IMR-90 (cell line): Measurements from ENCODE around the gene FRYL. TPM values are rescaled to one million over a fixed set of nuclear protein-coding genes. Genes with fewer than 3 reads are reported as not detected.

Source experiments
- ATAC-seq: fragments of 200-7000 bp; cut with Tn5 transposase; 2 replicates; pipeline ENCODE4 v1.9.1; 2020; ENCODE audit warnings: low read depth, mild to moderate bottlenecking, moderate library complexity
- BruUV-seq: library from RNA; stranded (reverse); fragments of 400-500 nt; replicated peaks from 2 replicates; lab custom pipeline; 2021; lab: Mats Ljungman, UMichigan
- CTCF ChIA-PET: fragments of 300-600 bp; formaldehyde crosslinking; extraction: SDS; loops from one replicate; lab custom pipeline; 2021; ENCODE audit warnings: antibody characterized with exemption; lab: Yijun Ruan, JAX
- POLR2A ChIA-PET: fragments of 300-600 bp; sonication (Branson Sonifier 250); formaldehyde crosslinking; loops from one replicate; lab custom pipeline; 2022; ENCODE audit warnings: antibody characterized with exemption; ENCODE audit not compliant: unreplicated experiment; lab: Charles Lee
- DNase-seq: peaks from one replicate; pipeline ENCODE4 v3.0.0; 2013
- H2AFZ ChIP-seq: replicated peaks from 2 replicates; pipeline ENCODE3; 2013; ENCODE audit warnings: low read length, mild to moderate bottlenecking; ENCODE audit not compliant: poor library complexity
- H2AK5ac ChIP-seq: 2 replicates; pipeline ENCODE4 v1.6.1; 2013; ENCODE audit warnings: low read depth, low read length, inconsistent platforms
- H2AK9ac ChIP-seq: replicated peaks from 2 replicates; pipeline ENCODE3; 2013; ENCODE audit warnings: mild to moderate bottlenecking, low read depth, low read length, moderate library complexity; ENCODE audit not compliant: poor library complexity
- H2BK120ac ChIP-seq: 2 replicates; pipeline ENCODE4 v1.6.1; 2013; ENCODE audit warnings: low read depth, low read length, inconsistent platforms
- H2BK15ac ChIP-seq: 3 replicates; pipeline ENCODE4 v1.6.1; 2013; ENCODE audit warnings: low read depth, low read length, inconsistent platforms
- H2BK20ac ChIP-seq: 2 replicates; pipeline ENCODE4 v1.6.1; 2013; ENCODE audit warnings: low read depth, mild to moderate bottlenecking, inconsistent platforms, low read length, moderate library complexity
- H2BK5ac ChIP-seq: 2 replicates; pipeline ENCODE4 v1.6.1; 2013; ENCODE audit warnings: mild to moderate bottlenecking, low read depth, low read length, inconsistent platforms; ENCODE audit not compliant: poor library complexity, severe bottlenecking
- H3K14ac ChIP-seq: replicated peaks from 2 replicates; pipeline ENCODE4 v1.6.1; 2013; ENCODE audit warnings: low read depth, low read length, inconsistent platforms
- H3K18ac ChIP-seq: 2 replicates; pipeline ENCODE4 v1.6.1; 2013; ENCODE audit warnings: low read depth, low read length, control low read depth
- H3K23ac ChIP-seq: 2 replicates; pipeline ENCODE4 v1.6.1; 2013; ENCODE audit warnings: low read depth, low read length, inconsistent platforms
- H3K27ac ChIP-seq: 2 replicates; pipeline ENCODE4 v1.5.1; 2013; ENCODE audit warnings: mild to moderate bottlenecking, control low read depth, low read length; ENCODE audit not compliant: insufficient read depth
- H3K27me3 ChIP-seq: 2 replicates; pipeline ENCODE4 v1.6.1; 2013; ENCODE audit warnings: low read length; ENCODE audit not compliant: control insufficient read depth, insufficient read depth
- H3K36me3 ChIP-seq: 2 replicates; pipeline ENCODE4 v1.6.1; 2013; ENCODE audit warnings: low read length, mixed read lengths; ENCODE audit not compliant: control insufficient read depth, insufficient read depth
- H3K4ac ChIP-seq: 2 replicates; pipeline ENCODE4 v1.6.1; 2013; ENCODE audit warnings: low read depth, low read length, inconsistent platforms
- H3K4me1 ChIP-seq: 2 replicates; pipeline ENCODE4 v1.6.1; 2013; ENCODE audit warnings: low read length, mixed read lengths; ENCODE audit not compliant: control insufficient read depth, insufficient read depth
- H3K4me2 ChIP-seq: 2 replicates; pipeline ENCODE4 v1.6.1; 2013; ENCODE audit warnings: low read depth, mild to moderate bottlenecking, control low read depth, low read length, moderate library complexity
- H3K4me3 ChIP-seq: 2 replicates; pipeline ENCODE4 v1.5.1; 2013; ENCODE audit warnings: low read depth, mild to moderate bottlenecking, control low read depth, low read length, moderate library complexity; ENCODE audit not compliant: insufficient read depth
- H3K56ac ChIP-seq: 2 replicates; pipeline ENCODE4 v1.6.1; 2013; ENCODE audit warnings: low read length, inconsistent platforms; ENCODE audit not compliant: insufficient read depth; ENCODE audit errors: extremely low read depth
- H3K79me1 ChIP-seq, 2 experiments: 2 replicates each; pipeline ENCODE4 v1.6.1; 2013; ENCODE audit warnings: low read length in 2 of 2, inconsistent platforms in 1 of 2, low read depth in 1 of 2
- H3K9ac ChIP-seq: 2 replicates; pipeline ENCODE4 v1.6.1; 2013; ENCODE audit warnings: low read depth, low read length, control low read depth
- H3K9me1 ChIP-seq: 2 replicates; pipeline ENCODE4 v1.6.1; 2013; ENCODE audit warnings: low read length, inconsistent platforms; ENCODE audit not compliant: insufficient read depth
- H3K9me3 ChIP-seq: 2 replicates; pipeline ENCODE4 v1.6.1; 2013; ENCODE audit warnings: low read length; ENCODE audit not compliant: control insufficient read depth, insufficient read depth
- H4K20me1 ChIP-seq: 2 replicates; pipeline ENCODE4 v1.6.1; 2013; ENCODE audit warnings: low read length, inconsistent platforms; ENCODE audit not compliant: insufficient read depth
- H4K5ac ChIP-seq: 2 replicates; pipeline ENCODE4 v1.6.1; 2013; ENCODE audit warnings: mild to moderate bottlenecking, low read depth, low read length, control low read depth
- H4K8ac ChIP-seq, 2 experiments: 2 replicates each; pipeline ENCODE4 v1.6.1; 2013; ENCODE audit warnings: low read depth in 2 of 2, low read length in 2 of 2, control low read depth in 1 of 2, inconsistent platforms in 1 of 2
- H4K91ac ChIP-seq: 2 replicates; pipeline ENCODE4 v1.6.1; 2013; ENCODE audit warnings: low read depth, low read length, inconsistent platforms; ENCODE audit not compliant: insufficient read depth
- BHLHE40 ChIP-seq: fragments of 150-350 bp; IDR thresholded peaks from 2 replicates; pipeline ENCODE4 v1.6.1; 2016; ENCODE audit warnings: mild to moderate bottlenecking, low read depth, low read length
- RCOR1 ChIP-seq: IDR thresholded peaks from 2 replicates; pipeline ENCODE4 v1.6.1; 2012; ENCODE audit warnings: mild to moderate bottlenecking, low read length, improper control_type of control experiment; ENCODE audit not compliant: insufficient replicate concordance
- USF2 ChIP-seq: fragments of 150-350 bp; IDR thresholded peaks from 2 replicates; pipeline ENCODE4 v1.6.1; 2017; ENCODE audit warnings: mild to moderate bottlenecking, antibody characterized with exemption, low read length, low read depth
- WGBS, 2 experiments: methylation state at CpG; one replicate each; pipeline versions ENCODE4 v1.1.5 to v1.1.7; 2013; ENCODE audit warnings: missing lambda C conversion rate in 2 of 2; ENCODE audit not compliant: insufficient read length in 1 of 2; ENCODE audit errors: extremely low coverage in 2 of 2; 5-methylcytosine and 5-hydroxymethylcytosine counted together
- dilution Hi-C: fragments of 300-500 bp; cut with HindIII; formaldehyde crosslinking; loops from one replicate; pipeline ENCODE4 v1.14.3; 2018; ENCODE audit warnings: low sequenced_read_pairs; ENCODE audit not compliant: unreplicated experiment
- in situ Hi-C: fragments of 300-500 bp; cut with MboI; formaldehyde crosslinking; loops from 3 replicates; pipeline ENCODE4 v1.14.3; 2019; ENCODE audit warnings: low sequenced_read_pairs, inconsistent platforms, mixed read lengths
- intact Hi-C: fragments of 100-400 bp; cut with micrococcal nuclease; formaldehyde crosslinking; loops from 2 replicates; pipeline ENCODE4 v1.10.0; 2022
- polyA plus RNA-seq, 3 experiments: library from polyadenylated mRNA; depleted of rRNA; stranded (reverse); fragments of >200 nt; gene quantifications; 2 replicates each; pipeline ENCODE4 v1.2.3, GENCODE V29; 2012; ENCODE audit warnings: low replicate concordance in 1 of 3
- total RNA-seq: library from RNA; depleted of rRNA; stranded (reverse); fragments of >200 nt; gene quantifications from 2 replicates; pipeline ENCODE4 v1.2.3, GENCODE V29; 2012

Gene FRYL
- total and polyA plus RNA-seq, 2 of the 4 experiments (the other 2 are of a cell fraction) = 9.9 to 77.4 TPM

GRCh38 chr4:48772556-48772955, 7.5 kb downstream of the FRYL start:
- Histone ChIP-seq H3K14ac (no peak overlapping the region), H3K56ac (no peak overlapping the region), H3K79me1 (peaks cover 25 to 58% of the 10 kb centered on the region in 2 experiments), H3K18ac (no peak overlapping the region; the same call in 1 of the 2 replicates), H2BK5ac (no peak overlapping the region), H2BK15ac (no peak overlapping the region; the same call in 2 of the 3 replicates), H2AFZ (no peak overlapping the region), H2BK120ac (no peak overlapping the region), H2AK9ac (no peak overlapping the region), H3K23ac (no peak overlapping the region), H3K36me3 (no peaks in the 10 kb centered on the region), H3K27me3 (no peaks in the 10 kb centered on the region), H4K91ac (no peak overlapping the region), H3K4me1 (peaks cover 8% of the 10 kb centered on the region), H4K8ac (no peak overlapping the region), H3K27ac (no peak overlapping the region), H3K4me2 (peak overlapping the region; percentile 2; the same call in 1 of the 2 replicates), H2BK20ac (no peak overlapping the region), H3K9me3 (no peaks in the 10 kb centered on the region), H3K9ac (no peak overlapping the region), H3K4ac (no peak overlapping the region), H3K4me3 (no peak overlapping the region), H4K20me1 (peaks cover 47% of the 10 kb centered on the region), H2AK5ac (no peak overlapping the region), H4K5ac (no peak overlapping the region), H3K9me1 (peaks cover 11% of the 10 kb centered on the region)
- no peak for DNase-seq
- ChIA-PET POLR2A (no interaction called here), CTCF (no interaction called here)
- dilution Hi-C loops = no loop called here
- intact Hi-C loops = no loop called here
- BruUV-seq = no TSS peak
- WGBS, 2 experiments = no CpG with 5 or more reads among the region's 3 CpGs
- no peak for ATAC-seq
- in situ Hi-C loops = no loop called here
- TF ChIP-seq USF2 (no peak), RCOR1 (no peak), BHLHE40 (no peak)
